ENCODE results near the gene GPR151.

- TF ChIP-seq CTCF (IDR thresholded peaks at IDR 0.05 in 4 of 5, conservative IDR thresholded peaks at IDR 0.05 in 1 of 5) (no peak), POLR2A (IDR thresholded peaks at IDR 0.05) (no peak)
Observed at GRCh38 chr5:146561711-146562110, 45.7 kb upstream of the GPR151 start.

All from gastrocnemius medialis (tissue), 4 donors.